DND-41 (cell line): ENCODE results near the gene GNAS.

ENCODE experiments used
- CTCF ChIP-seq: IDR thresholded peaks from 2 replicates; pipeline ENCODE4 v1.5.1; 2012; ENCODE audit warnings: borderline replicate concordance, low read length, moderate library complexity, mild to moderate bottlenecking; ENCODE audit not compliant: poor library complexity, severe bottlenecking; ENCODE audit errors: extremely low read depth
- EZH2 ChIP-seq: IDR thresholded peaks from 3 replicates; pipeline ENCODE4 v1.6.1; 2012; ENCODE audit warnings: borderline replicate concordance, low read depth, mild to moderate bottlenecking, moderate library complexity, low read length, inconsistent platforms; ENCODE audit not compliant: severe bottlenecking

GRCh38 chr20:58892932-58893224 is 40.4 kb downstream of the GNAS start:
- TF ChIP-seq CTCF: no peak
- no peak for TF ChIP-seq EZH2
